Fibroblast of lung (primary cell): ENCODE results near the gene GRIK4. TPM values are rescaled to one million over a fixed set of nuclear protein-coding genes. Genes with fewer than 3 reads are reported as not detected.

Experiments used
- DNase-seq, 2 donors: peaks; one replicate each; pipeline versions ENCODE4 v3.0.0 to v3.0.0-alpha.2; 2010; ENCODE audit warnings: low read depth in 2 of 2
- H2AFZ ChIP-seq: 2 replicates; pipeline ENCODE4 v1.5.1; 2012; ENCODE audit warnings: low read length, control low read depth, inconsistent platforms
- H3K27ac ChIP-seq: 2 replicates; pipeline ENCODE4 v1.5.1; 2011; ENCODE audit warnings: low read length, control low read depth; ENCODE audit not compliant: insufficient read depth
- H3K27me3 ChIP-seq: 2 replicates; pipeline ENCODE4 v1.5.1; 2011; ENCODE audit warnings: mild to moderate bottlenecking, low read length; ENCODE audit not compliant: control insufficient read depth, insufficient read depth
- H3K36me3 ChIP-seq: 2 replicates; pipeline ENCODE4 v1.5.1; 2011; ENCODE audit warnings: low read length; ENCODE audit not compliant: control insufficient read depth, insufficient read depth
- H3K4me1 ChIP-seq: 2 replicates; pipeline ENCODE4 v1.5.1; 2011; ENCODE audit warnings: low read length; ENCODE audit not compliant: control insufficient read depth, insufficient read depth; ENCODE audit errors: extremely low read depth
- H3K4me2 ChIP-seq: 2 replicates; pipeline ENCODE4 v1.5.1; 2011; ENCODE audit warnings: low read length, control low read depth; ENCODE audit not compliant: insufficient read depth; ENCODE audit errors: extremely low read depth
- H3K4me3 ChIP-seq, 4 experiments: fragments of 200-600 bp in 1 of 4; sonication (generic) in 1 of 4; replicated peaks in 1 of 4; 2 replicates each; pipeline ENCODE4 v1.5.1; 2011 to 2016; ENCODE audit warnings: low read length in 4 of 4, low read depth in 3 of 4, mild to moderate bottlenecking in 3 of 4, control low read depth in 2 of 4, inconsistent platforms in 1 of 4, mixed read lengths in 1 of 4; ENCODE audit not compliant: insufficient read depth in 1 of 4; ENCODE audit errors: control extremely low read depth in 1 of 4
- H3K79me2 ChIP-seq: 2 replicates; pipeline ENCODE4 v1.5.1; 2012; ENCODE audit warnings: mild to moderate bottlenecking, low read length, inconsistent platforms; ENCODE audit not compliant: control insufficient read depth, insufficient read depth
- H3K9ac ChIP-seq: 2 replicates; pipeline ENCODE4 v1.5.1; 2011; ENCODE audit warnings: mild to moderate bottlenecking, low read length, control low read depth; ENCODE audit not compliant: insufficient read depth
- H3K9me3 ChIP-seq: 2 replicates; pipeline ENCODE4 v1.5.1; 2012; ENCODE audit warnings: low read depth, low read length; ENCODE audit not compliant: control insufficient read depth, insufficient read depth
- H4K20me1 ChIP-seq: 2 replicates; pipeline ENCODE4 v1.5.1; 2011; ENCODE audit warnings: low read length; ENCODE audit not compliant: control insufficient read depth, insufficient read depth; ENCODE audit errors: extremely low read depth
- EZH2 ChIP-seq: IDR thresholded peaks from 2 replicates; pipeline ENCODE4 v1.5.1; 2012; ENCODE audit warnings: low read length, control low read depth, mild to moderate bottlenecking; ENCODE audit errors: missing control alignments
- polyA plus RNA-seq, 2 donors: library from polyadenylated mRNA; depleted of rRNA in 1 of 2; stranded (reverse) in 1 of 2; unstranded in 1 of 2; fragments of >200 nt; gene quantifications; 2 replicates each; pipeline ENCODE4 v1.2.1, GENCODE V29; 2011 to 2012; ENCODE audit warnings: missing spikeins in 1 of 2
- total RNA-seq: library from RNA; depleted of rRNA; stranded (reverse); fragments of >200 nt; gene quantifications from 2 replicates; pipeline ENCODE4 v1.2.1, GENCODE V29; 2014
- TF ChIP-seq, protein P1 (sequence below), 2 donors: IDR thresholded peaks in 1 of 2; conservative IDR thresholded peaks in 1 of 2; 1 replicate in 1 of 2; 2 replicates in 1 of 2; pipeline ENCODE4 v1.5.1; 2011 to 2012; ENCODE audit warnings: low read length in 2 of 2, control low read depth in 1 of 2, inconsistent platforms in 1 of 2, low read depth in 1 of 2, mild to moderate bottlenecking in 1 of 2

The GRIK4 gene
- total and polyA plus RNA-seq, 2 donors (not counting 1 experiment from before 2014, with no cell fraction given), result 0.17 to 1.5 TPM

DNA sequence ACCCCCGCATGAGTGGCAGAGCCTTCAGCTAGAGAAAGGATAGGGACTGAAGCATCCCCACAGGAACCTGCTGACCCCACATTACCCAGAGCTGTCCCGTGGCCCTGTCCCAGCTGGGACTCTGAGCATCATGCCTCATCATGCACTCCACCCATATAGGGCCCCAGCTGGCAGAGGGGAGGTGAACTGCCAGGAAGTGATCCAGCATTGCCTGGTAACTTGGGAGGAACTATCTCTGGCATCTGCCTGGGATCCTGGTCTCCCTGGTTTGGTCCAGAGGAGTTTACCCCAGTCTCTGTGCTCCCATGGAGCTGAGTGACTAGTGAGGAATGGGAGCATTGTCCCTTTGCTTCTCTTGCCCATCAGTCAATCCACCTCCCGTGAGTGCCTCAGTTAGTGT, 228.8 kb downstream of the GRIK4 start:
- no peak for TF ChIP-seq EZH2
- TF ChIP-seq, protein P1, sequence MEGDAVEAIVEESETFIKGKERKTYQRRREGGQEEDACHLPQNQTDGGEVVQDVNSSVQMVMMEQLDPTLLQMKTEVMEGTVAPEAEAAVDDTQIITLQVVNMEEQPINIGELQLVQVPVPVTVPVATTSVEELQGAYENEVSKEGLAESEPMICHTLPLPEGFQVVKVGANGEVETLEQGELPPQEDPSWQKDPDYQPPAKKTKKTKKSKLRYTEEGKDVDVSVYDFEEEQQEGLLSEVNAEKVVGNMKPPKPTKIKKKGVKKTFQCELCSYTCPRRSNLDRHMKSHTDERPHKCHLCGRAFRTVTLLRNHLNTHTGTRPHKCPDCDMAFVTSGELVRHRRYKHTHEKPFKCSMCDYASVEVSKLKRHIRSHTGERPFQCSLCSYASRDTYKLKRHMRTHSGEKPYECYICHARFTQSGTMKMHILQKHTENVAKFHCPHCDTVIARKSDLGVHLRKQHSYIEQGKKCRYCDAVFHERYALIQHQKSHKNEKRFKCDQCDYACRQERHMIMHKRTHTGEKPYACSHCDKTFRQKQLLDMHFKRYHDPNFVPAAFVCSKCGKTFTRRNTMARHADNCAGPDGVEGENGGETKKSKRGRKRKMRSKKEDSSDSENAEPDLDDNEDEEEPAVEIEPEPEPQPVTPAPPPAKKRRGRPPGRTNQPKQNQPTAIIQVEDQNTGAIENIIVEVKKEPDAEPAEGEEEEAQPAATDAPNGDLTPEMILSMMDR (conservative IDR thresholded peaks at IDR 0.05 in 1 of 2, IDR thresholded peaks at IDR 0.05 in 1 of 2; ENCODE audit: low read depth in 1 of 2, low read length in 2 of 2), result no peak
- no peaks in the 10 kb centered on the region for H3K4me1 ChIP-seq
- H2AFZ ChIP-seq, result no peak overlapping the region
- H3K36me3 ChIP-seq, result no peaks in the 10 kb centered on the region
- no peaks in the 10 kb centered on the region for H4K20me1 ChIP-seq
- DNase-seq, result no peak
- no peak overlapping the region for H3K27ac ChIP-seq
- H3K4me2 ChIP-seq, result no peak overlapping the region
- no peak overlapping the region for H3K4me3 ChIP-seq
- no peaks in the 10 kb centered on the region for H3K9me3 ChIP-seq
- H3K27me3 ChIP-seq, result no peaks in the 10 kb centered on the region
- no peaks in the 10 kb centered on the region for H3K79me2 ChIP-seq
- no peak overlapping the region for H3K9ac ChIP-seq

GRCh38 chr11:120744016-120744994, 232.8 kb downstream of the GRIK4 start:
- Histone ChIP-seq H3K4me2 (no peak overlapping the region), H3K4me1 (no peaks in the 10 kb centered on the region), H2AFZ (no peak overlapping the region), H3K4me3 (no peak overlapping the region), H3K9me3 (no peaks in the 10 kb centered on the region), H4K20me1 (no peaks in the 10 kb centered on the region), H3K27ac (no peak overlapping the region), H3K79me2 (no peaks in the 10 kb centered on the region), H3K27me3 (no peaks in the 10 kb centered on the region), H3K9ac (no peak overlapping the region), H3K36me3 (no peaks in the 10 kb centered on the region)
- no peak for DNase-seq
- TF ChIP-seq EZH2, result no peak
- TF ChIP-seq, protein P1 (conservative IDR thresholded peaks at IDR 0.05 in 1 of 2, IDR thresholded peaks at IDR 0.05 in 1 of 2; ENCODE audit: low read depth in 1 of 2, low read length in 2 of 2), result no peak

DNA sequence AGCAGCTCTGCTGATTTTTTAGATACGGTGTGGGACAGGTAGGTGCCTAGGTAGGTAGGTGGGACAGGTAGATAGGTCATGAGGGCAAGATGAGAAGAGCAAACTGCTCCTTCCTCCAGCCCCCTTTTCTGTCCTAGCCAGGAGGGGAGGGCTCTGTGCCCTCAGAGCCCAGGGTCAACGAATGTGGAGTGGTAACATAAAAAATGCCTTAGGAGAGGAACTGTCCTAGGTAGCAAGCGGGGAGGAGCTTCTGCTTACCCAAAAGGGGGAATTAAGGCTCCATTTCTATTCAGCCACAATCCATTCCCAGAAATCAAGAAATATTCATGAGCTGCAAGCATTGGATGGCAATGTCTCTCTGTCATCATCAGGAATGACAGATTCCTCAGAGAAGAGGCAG, 234.8 kb downstream of the GRIK4 start:
- Histone ChIP-seq H3K36me3 (no peaks in the 10 kb centered on the region), H3K27ac (no peak overlapping the region), H2AFZ (no peak overlapping the region), H3K4me2 (no peak overlapping the region), H3K9me3 (no peaks in the 10 kb centered on the region), H3K4me3 (no peak overlapping the region), H3K4me1 (no peaks in the 10 kb centered on the region), H3K9ac (no peak overlapping the region), H3K79me2 (no peaks in the 10 kb centered on the region), H4K20me1 (no peaks in the 10 kb centered on the region), H3K27me3 (no peaks in the 10 kb centered on the region)
- DNase-seq, result no peak
- no peak for TF ChIP-seq EZH2
- TF ChIP-seq, protein P1 (conservative IDR thresholded peaks at IDR 0.05 in 1 of 2, IDR thresholded peaks at IDR 0.05 in 1 of 2; ENCODE audit: low read depth in 1 of 2, low read length in 2 of 2), result no peak
